Stimulated activated CD4-positive, alpha-beta T cell treated with anti-CD3 and anti-CD28 coated beads, TNF-alpha, amount 100 ng/mL, for 48 hours (primary cell): ENCODE data around the gene RBM26.

Source experiments
- DNase-seq, 3 donors: peaks; one replicate each; pipeline ENCODE4 v3.0.0-alpha.2; 2020; ENCODE audit warnings: low read depth in 3 of 3

RBM26 gene

DNA sequence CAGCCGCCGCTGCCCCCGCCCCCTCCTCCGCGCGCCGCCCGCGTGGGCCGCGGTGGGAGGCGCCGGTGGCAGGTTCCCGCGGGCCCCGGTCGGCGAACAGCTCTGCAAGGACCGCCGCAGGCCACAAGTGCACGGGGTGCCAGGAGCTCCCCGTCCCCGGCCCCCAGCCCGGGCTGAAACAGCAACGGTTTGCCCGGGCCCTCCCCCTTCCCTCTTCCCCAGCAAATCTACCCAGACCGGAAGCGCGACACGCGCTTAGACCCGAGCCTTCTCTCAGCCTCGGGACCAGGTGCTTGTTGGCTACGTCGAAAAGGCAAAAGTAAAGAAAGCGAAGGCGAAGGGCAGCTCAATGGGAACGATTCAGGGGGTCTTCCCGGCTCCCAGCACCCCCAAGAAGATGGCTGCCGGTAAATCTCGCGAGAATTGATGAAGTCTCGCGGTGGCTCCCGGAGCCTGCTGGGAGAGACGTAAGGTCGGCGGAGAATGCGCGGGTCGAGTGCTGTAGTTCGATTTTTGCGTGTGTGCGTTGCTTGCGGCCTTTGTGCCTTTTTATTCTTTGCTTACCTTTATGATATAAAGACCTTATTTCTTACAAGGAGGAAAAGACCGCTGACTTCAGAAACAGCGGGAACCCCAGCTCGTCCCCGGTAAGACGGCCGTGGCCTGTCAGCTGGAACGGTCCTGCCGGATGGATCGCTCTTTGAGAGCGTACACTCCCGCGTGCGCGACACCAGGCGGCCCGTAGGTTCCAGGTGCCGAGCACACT is at the start of gene RBM26:
TSS of gene RBM26 (minus strand) at position 425 of the 766 bp plus-strand sequence. CDS start 481 bp downstream, outside the sequence.
- peak; percentile 85 to 93 (median 89) for DNase-seq

DNA sequence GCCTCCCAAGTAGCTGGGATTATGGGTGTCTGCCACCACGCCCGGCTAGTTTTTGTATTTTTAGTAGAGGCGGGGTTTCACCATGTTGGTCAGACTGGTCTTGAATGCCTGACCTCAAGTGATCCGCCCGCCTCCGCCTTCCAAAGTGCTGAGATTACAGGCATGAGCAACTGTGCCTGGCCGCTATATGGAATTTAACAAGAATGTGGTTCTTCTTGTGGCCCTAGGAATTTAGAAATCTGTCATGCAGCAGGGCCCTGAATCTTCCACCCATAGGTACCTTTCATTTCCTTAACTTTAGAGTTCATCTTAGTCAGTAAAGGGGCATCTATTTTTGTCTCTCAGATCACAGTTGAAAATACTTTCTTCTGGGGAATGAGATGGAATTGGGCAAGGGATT is 49.3 kb upstream of the RBM26 start:
- no peak for DNase-seq

DNA sequence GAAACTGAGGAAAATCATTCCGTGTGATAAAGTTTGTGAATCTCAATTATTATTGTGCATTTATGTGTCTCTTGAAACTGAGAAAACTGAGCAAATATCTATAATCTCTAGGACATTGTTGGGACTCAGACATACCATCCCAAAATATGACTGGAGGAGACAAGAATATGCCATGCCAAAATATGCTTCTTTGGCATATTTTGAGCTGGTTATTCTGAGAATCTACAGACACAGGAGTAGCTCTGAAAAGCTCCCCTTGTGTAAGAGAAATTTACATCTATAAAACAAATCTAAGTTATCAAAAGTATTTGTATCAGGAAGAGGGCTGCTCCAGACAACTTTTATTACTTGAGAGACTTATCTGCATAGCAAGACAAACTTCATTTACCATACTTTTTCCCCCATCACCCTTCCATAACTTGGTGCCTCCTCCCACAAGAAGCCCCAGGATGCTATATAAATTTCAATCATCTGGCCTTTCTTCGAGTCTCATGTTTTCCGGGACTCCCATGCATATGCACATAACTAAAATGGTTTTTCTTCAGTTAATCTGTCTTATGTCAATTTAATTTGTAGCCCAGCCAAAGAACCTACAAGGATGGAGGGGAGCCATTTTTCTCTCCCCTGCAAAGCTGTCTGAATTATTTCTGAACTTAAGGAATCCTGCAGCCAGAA is 46.3 kb upstream of the RBM26 start:
- DNase-seq: no peak

DNA sequence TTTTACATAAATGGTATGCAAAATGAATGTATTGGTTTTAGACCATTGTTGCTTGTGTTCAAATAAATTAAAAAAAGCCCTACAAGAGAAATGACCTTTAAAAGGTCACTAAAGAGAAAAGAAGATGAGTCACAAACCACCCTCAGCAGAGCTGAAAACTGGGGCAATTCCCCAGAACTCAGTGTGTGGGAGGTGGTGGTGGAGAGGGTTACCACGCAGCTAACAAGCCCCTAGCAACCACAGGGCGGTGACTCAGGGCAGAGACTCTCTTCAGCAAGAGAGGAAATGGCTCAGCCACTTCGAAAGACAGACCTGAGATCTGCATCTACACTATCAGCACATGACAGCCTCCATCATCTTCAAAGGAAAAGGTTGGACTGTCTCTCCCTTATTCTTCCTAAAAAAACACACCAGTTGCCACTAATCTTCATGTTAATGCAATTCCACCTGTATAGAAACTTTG is 45.5 kb upstream of the RBM26 start:
- peak; percentile 90 to 94 (median 90) for DNase-seq

DNA sequence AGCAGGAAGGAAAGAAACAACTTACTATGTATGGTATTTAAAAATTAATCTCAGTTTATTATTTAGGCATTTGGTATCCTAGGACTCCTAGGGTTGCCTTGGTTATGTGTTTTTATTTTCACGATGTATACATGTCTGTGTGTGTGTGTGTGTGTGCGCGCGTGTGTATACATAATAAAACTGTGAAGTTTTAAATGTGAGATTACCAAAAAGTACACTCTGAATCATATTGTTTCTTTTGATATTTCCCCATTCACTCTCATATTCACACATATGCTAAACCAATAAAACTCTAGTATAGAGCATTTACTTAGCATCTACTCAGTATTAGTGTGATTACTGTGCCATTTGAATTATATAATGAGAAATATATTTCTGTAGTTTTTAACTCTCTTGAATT is 44.1 kb upstream of the RBM26 start:
- no peak for DNase-seq

- DNase-seq: no peak
Observed at GRCh38 chr13:79448413-79448812, 42.4 kb upstream of the RBM26 start.

DNA sequence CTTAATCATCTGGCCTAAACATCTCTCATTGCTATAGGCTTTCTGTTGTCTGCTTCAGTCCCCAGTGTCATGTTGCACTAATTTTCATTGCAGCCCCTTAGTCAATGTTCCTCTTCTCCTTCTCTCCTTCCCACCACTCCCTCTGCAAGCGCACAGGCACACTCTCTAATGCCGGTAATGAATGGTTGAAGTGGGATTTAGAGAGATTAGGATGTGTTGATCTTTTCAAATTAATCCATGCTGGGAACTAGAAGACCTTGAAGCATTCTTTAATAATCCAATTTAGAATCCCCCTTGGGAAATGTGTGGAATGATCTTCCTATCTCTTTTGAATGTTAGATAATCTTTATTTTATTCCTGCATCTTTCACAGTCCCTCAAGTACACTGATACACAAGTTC is 41.7 kb upstream of the RBM26 start:
- no peak for DNase-seq

- DNase-seq: no peak
Observed at GRCh38 chr13:79447141-79447540, 41.1 kb upstream of the RBM26 start.

DNA sequence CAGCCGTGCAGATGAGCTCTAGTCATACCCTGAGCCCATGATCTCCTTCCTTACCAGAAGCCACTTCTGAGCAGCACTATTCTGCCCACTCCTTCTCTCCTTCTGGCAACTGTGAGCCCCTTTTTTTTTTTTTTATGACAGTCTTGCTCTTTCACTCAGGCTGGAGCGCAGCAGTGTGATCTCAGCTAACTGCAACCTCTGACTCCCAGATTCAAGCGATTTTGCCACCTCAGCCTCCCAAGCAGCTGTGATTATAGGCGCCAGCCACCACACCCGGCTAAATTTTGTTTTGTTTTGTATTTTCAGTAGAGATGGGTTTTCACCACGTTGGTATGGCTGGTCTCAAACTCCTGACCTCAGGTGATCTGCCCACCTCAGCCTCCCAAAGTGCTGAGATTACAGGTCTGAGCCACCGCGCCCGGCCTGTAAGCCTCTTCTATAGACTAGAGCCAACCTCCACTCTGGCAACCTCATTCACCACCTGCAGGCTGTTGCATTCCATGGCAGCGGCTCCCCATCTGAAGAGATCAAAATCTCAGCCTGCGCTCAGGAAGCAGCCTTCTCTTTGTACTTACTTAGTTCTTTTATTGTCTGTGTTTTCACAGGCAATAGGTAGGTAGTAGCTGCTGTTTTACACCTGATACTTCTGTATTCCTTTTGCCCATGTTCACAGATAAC is 40.1 kb upstream of the RBM26 start:
- no peak for DNase-seq

- DNase-seq: no peak
Observed at GRCh38 chr13:79442706-79443105, 36.7 kb upstream of the RBM26 start.

GRCh38 chr13:79442221-79442620 is 36.2 kb upstream of the RBM26 start:
- no peak for DNase-seq

- DNase-seq: no peak
Observed at GRCh38 chr13:79440958-79441528, 35.0 kb upstream of the RBM26 start.

- no peak for DNase-seq
Observed at GRCh38 chr13:79439275-79439674, 33.2 kb upstream of the RBM26 start.

- no peak for DNase-seq
Observed at GRCh38 chr13:79435561-79435990, 29.5 kb upstream of the RBM26 start.

DNA sequence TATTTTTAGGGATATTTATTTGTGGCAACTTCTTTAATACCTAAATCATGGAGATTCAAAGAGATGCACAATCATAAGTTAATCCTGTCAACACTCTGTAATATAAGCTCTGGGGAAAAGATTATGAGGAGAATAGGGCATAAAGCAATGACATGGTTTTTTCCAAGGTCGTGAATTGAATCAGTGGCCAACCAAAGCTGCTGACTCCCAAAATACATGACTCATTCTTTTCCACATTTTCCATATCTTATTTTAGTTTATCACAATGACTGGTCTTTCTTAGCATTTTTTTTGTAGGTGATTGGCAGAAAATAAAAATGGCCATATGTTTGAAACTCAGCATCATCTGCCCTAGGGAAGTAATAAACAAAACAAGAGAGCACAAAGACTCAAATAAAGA is 28.5 kb upstream of the RBM26 start:
- no peak for DNase-seq

DNA sequence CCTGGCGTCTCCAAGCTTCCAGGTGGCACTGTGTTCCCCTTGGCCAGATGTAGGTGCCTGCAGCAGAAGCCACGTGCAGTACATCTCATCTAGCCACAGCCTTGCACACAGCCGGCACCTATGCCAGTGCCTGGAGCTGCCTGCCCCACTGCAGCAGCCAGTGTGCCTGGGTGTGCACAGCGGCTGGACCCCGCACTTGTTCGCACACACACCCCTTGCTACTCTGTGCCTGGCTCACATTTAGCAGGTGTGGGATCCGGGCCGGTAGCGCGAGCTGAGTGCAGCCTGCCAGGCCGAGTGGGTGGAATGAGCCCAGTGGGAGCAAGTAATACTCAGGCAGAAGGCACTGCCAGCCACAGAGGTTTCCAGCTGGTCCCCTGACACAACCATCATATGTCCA is 26.9 kb upstream of the RBM26 start:
- no peak for DNase-seq

GRCh38 chr13:79432086-79432485 is 26.0 kb upstream of the RBM26 start:
- DNase-seq: no peak

- no peak for DNase-seq
Observed at GRCh38 chr13:79429309-79429708, 23.3 kb upstream of the RBM26 start.

GRCh38 chr13:79427883-79428282 is 21.8 kb upstream of the RBM26 start:
- no peak for DNase-seq

DNA sequence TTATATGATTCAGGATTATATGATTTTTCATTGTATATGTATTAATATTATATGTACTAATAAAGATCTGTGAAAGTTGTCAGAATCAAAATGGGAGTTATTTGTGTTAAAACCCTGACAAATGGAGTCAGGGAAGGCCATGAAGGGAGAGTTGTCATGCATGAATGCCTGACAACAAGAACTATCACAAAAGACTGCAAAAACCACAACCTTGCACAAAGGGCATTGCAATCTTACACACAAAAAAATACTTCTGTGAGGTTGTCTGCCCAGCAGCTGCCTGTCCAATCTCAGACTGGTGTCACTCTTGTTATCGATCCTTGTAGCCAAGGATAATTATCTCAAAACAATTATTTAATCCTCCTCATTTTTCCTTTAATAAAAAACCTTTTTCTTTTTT is 21.2 kb upstream of the RBM26 start:
- DNase-seq: no peak

DNA sequence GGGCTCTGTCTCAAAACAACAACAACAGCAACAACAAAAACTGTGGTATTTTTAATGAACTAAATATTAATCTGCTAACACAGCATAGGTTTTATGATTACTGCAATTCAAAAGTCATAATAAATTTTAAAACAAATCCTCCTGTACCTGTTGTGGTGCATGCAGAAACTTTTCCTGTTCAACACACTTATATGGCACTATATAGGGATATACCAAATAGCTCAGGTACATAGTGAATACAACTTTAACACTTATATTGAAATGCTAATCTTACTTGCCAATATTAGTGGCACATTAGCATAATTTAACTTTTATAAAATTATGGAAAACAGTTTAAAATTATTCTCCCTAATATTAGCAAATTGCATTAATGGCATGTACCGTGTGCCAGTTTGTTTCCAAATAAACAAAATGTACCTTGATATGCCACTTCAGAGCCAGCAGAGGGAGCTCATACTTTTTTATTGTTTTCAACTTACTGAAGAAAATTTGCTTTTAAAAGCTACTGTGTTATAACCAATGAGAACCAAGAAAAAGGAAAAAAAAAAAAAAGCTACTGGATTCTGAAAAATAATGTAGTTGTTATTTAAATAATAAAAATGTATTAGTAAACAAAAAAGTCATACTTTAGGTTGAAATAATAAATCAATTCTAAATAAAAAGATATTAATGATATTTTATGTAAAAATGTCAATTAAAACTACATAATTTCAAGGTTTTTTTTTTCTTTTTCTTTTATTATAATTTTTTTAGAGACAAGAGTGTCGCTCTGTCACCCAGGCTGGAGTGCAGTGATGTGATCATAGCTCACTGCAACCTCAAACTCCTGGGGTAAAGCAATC is 18.0 kb upstream of the RBM26 start:
- DNase-seq: no peak
